ENCODE results near the gene OTOG.

GRCh38 chr11:17571431-17572358 lies 24.6 kb downstream of the OTOG start:
- TF ChIP-seq EP300 (IDR thresholded peaks at IDR 0.05; ENCODE audit: borderline replicate concordance in 1 of 2, low read depth in 2 of 2, low read length in 2 of 2) = no peak
- TF ChIP-seq CTCF (IDR thresholded peaks at IDR 0.05; ENCODE audit: control extremely low read depth in 1 of 3, insufficient read depth in 1 of 3, low read depth in 1 of 3, low read length in 3 of 3) = no peak
- no peak for TF ChIP-seq MAFK (IDR thresholded peaks at IDR 0.05; ENCODE audit: low read depth, low read length)
- no peak for TF ChIP-seq JUN (IDR thresholded peaks at IDR 0.05; ENCODE audit: low read depth, low read length)
- no peak for TF ChIP-seq TAF1 (IDR thresholded peaks at IDR 0.05; ENCODE audit: low read depth, low read length)
- no peak for TF ChIP-seq POLR2AphosphoS5 (IDR thresholded peaks at IDR 0.05; ENCODE audit: low read depth, low read length)
- no peak for TF ChIP-seq SUZ12 (IDR thresholded peaks at IDR 0.05; ENCODE audit: low read length)
- no peak for TF ChIP-seq SP1 (IDR thresholded peaks at IDR 0.05; ENCODE audit: low read depth, low read length)
- no peak for TF ChIP-seq EZH2 (IDR thresholded peaks at IDR 0.05; ENCODE audit: low read depth, low read length, severe bottlenecking)
- no peak for TF ChIP-seq POLR2A (IDR thresholded peaks at IDR 0.05; ENCODE audit: control extremely low read depth in 1 of 2, low read depth in 2 of 2, low read length in 2 of 2)
- TF ChIP-seq KDM1A (IDR thresholded peaks at IDR 0.05; ENCODE audit: borderline replicate concordance, low read length) = no peak
